ENCODE data around the gene PTAFR.
"Not testable (repeated sequence)": the region's sequence is repeated elsewhere in the genome, so short reads cannot be mapped to it uniquely, and the experiment has no call there.

PTAFR gene

GRCh38 chr1:28144203-28145135 lies 32.0 kb downstream of the PTAFR start:
- no peak for DNase-seq (ENCODE audit: low spot score)

GRCh38 chr1:28143496-28144202 lies 32.8 kb downstream of the PTAFR start:
- DNase-seq (ENCODE audit: low spot score): no peak

GRCh38 chr1:28141685-28142084 lies 34.8 kb downstream of the PTAFR start:
- DNase-seq (ENCODE audit: low spot score): no peak

GRCh38 chr1:28139866-28140265 lies 36.6 kb downstream of the PTAFR start:
- not testable (repeated sequence) for DNase-seq (ENCODE audit: low spot score)

GRCh38 chr1:28139025-28139712 lies 37.3 kb downstream of the PTAFR start:
- DNase-seq (ENCODE audit: low spot score): no peak

GRCh38 chr1:28136922-28137613 lies 39.4 kb downstream of the PTAFR start:
- no peak for DNase-seq (ENCODE audit: low spot score)

- DNase-seq (ENCODE audit: low spot score): no peak
These were observed 40.1 kb downstream of the PTAFR start for GRCh38 chr1:28136169-28136921.

- no peak for DNase-seq (ENCODE audit: low spot score)
These were observed 40.9 kb downstream of the PTAFR start for GRCh38 chr1:28135371-28136168.

GRCh38 chr1:28134651-28135207 lies 41.8 kb downstream of the PTAFR start:
- DNase-seq (ENCODE audit: low spot score): no peak

- no peak for DNase-seq (ENCODE audit: low spot score)
These were observed 44.0 kb downstream of the PTAFR start for GRCh38 chr1:28132171-28133167.

GRCh38 chr1:28130901-28131300 lies 45.6 kb downstream of the PTAFR start:
- DNase-seq (ENCODE audit: low spot score): no peak

- no peak for DNase-seq (ENCODE audit: low spot score)
These were observed 47.3 kb downstream of the PTAFR start for GRCh38 chr1:28129150-28129549.

- no peak for DNase-seq (ENCODE audit: low spot score)
These were observed 48.8 kb downstream of the PTAFR start for GRCh38 chr1:28127617-28128257.

- DNase-seq (ENCODE audit: low spot score): no peak
These were observed 49.6 kb downstream of the PTAFR start for GRCh38 chr1:28126783-28127490.

GRCh38 chr1:28126212-28126611 lies 50.3 kb downstream of the PTAFR start:
- no peak for DNase-seq (ENCODE audit: low spot score)

- no peak for DNase-seq (ENCODE audit: low spot score)
These were observed 53.0 kb downstream of the PTAFR start for GRCh38 chr1:28123461-28123961.

GRCh38 chr1:28122183-28122582 lies 54.3 kb downstream of the PTAFR start:
- no peak for DNase-seq (ENCODE audit: low spot score)
